ENCODE data around the gene IRF9. TPM values are rescaled to one million over a fixed set of nuclear protein-coding genes. Genes with fewer than 3 reads are reported as not detected.

The IRF9 gene
- total and polyA plus RNA-seq, 2 of the 13 experiments (the other 11 are each of a cell fraction or from before 2014, with no cell fraction given): 14.9 to 49.7 TPM

DNA sequence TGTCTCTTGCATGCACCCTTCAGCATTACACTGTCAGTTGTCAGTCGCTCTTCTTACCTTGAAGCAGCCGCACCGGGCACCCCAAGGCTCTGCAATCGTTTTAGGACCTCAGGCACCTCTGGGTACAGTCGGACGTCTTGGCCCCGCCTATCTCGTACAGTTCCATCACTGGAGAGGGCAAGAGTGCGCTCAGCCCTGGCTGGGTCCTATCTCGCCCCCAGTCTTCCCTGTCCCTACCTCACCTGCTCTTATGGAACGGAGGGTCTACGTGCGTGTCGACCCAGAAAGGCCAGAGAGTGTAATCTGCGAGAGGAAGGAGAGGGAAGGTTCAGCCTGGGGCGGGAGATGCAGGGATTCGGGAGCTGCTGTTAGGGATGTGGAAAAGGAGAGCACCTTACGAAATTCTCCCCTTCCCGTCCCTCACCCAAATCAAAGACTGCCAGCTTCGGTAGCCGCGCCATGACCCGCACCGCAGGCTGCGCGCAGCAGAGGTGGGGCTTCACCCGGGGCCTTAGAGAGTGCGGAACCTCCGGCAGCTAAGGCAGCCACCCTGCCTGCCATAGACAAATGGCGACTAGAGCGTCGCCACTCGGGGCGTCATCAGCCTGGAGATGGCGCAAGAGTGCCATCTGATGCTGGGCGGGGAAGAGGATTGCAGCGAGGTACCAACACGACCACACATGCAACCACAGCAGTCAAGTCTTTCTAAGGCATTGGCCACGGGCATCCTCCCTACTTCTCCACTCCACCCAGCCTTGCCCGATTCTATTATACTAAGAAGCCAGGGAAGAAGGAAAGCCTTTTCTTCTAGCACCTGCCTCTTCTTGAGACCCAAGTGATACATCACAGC is 54.7 kb downstream of the IRF9 start, which contains the start of gene MDP1 (continued):
- TF ChIP-seq ZNF83 (CRISPR knock-in tag; IDR thresholded peaks at IDR 0.05; ENCODE audit: borderline replicate concordance) (peak; percentile 99), ZNF773 (CRISPR knock-in tag; IDR thresholded peaks at IDR 0.05; ENCODE audit: borderline replicate concordance) (peak; percentile 96; the same call in 1 of the 2 replicates), ZNF660 (CRISPR knock-in tag; IDR thresholded peaks at IDR 0.05; ENCODE audit: borderline replicate concordance, low read depth) (no peak; the same call in 1 of the 2 replicates), ZNF766 (CRISPR knock-in tag; IDR thresholded peaks at IDR 0.05; ENCODE audit: borderline replicate concordance) (peak; percentile 99), PPARG (CRISPR knock-in tag; conservative IDR thresholded peaks at IDR 0.05) (peak; percentile 86), THYN1 (CRISPR knock-in tag; IDR thresholded peaks at IDR 0.05; ENCODE audit: borderline replicate concordance, low read depth) (peak; percentile 96; the same call in 1 of the 2 replicates), RFX3 (CRISPR knock-in tag; IDR thresholded peaks at IDR 0.05) (peak; percentile 17; the same call in 1 of the 2 replicates), PRMT3 (CRISPR knock-in tag; IDR thresholded peaks at IDR 0.05; ENCODE audit: borderline replicate concordance, low read depth) (no peak), CREB1 (IDR thresholded peaks at IDR 0.05) (peak; percentile 95), CREB1 (CRISPR knock-in tag; IDR thresholded peaks at IDR 0.05) (no peak), ATM (IDR thresholded peaks at IDR 0.05; ENCODE audit: borderline replicate concordance) (no peak), MBNL3 (CRISPR knock-in tag; conservative IDR thresholded peaks at IDR 0.05) (no peak), ZNF234 (CRISPR knock-in tag; conservative IDR thresholded peaks at IDR 0.05) (no peak), NCOA2 (CRISPR knock-in tag; IDR thresholded peaks at IDR 0.05) (peak; percentile 76; the same call in 1 of the 2 replicates), PCBP2 (optimal IDR thresholded peaks at IDR 0.05; ENCODE audit: low read depth, low read length, poor library complexity, severe bottlenecking) (no peak), ETV5 (CRISPR knock-in tag; IDR thresholded peaks at IDR 0.05; ENCODE audit: borderline replicate concordance) (peak; percentile 89), MEIS2 (CRISPR knock-in tag; IDR thresholded peaks at IDR 0.05) (peak; percentile 99)
- TF ChIP-seq, protein P1, sequence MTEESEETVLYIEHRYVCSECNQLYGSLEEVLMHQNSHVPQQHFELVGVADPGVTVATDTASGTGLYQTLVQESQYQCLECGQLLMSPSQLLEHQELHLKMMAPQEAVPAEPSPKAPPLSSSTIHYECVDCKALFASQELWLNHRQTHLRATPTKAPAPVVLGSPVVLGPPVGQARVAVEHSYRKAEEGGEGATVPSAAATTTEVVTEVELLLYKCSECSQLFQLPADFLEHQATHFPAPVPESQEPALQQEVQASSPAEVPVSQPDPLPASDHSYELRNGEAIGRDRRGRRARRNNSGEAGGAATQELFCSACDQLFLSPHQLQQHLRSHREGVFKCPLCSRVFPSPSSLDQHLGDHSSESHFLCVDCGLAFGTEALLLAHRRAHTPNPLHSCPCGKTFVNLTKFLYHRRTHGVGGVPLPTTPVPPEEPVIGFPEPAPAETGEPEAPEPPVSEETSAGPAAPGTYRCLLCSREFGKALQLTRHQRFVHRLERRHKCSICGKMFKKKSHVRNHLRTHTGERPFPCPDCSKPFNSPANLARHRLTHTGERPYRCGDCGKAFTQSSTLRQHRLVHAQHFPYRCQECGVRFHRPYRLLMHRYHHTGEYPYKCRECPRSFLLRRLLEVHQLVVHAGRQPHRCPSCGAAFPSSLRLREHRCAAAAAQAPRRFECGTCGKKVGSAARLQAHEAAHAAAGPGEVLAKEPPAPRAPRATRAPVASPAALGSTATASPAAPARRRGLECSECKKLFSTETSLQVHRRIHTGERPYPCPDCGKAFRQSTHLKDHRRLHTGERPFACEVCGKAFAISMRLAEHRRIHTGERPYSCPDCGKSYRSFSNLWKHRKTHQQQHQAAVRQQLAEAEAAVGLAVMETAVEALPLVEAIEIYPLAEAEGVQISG (CRISPR knock-in tag; IDR thresholded peaks at IDR 0.05): peak; percentile 100
- TF ChIP-seq, protein P2, sequence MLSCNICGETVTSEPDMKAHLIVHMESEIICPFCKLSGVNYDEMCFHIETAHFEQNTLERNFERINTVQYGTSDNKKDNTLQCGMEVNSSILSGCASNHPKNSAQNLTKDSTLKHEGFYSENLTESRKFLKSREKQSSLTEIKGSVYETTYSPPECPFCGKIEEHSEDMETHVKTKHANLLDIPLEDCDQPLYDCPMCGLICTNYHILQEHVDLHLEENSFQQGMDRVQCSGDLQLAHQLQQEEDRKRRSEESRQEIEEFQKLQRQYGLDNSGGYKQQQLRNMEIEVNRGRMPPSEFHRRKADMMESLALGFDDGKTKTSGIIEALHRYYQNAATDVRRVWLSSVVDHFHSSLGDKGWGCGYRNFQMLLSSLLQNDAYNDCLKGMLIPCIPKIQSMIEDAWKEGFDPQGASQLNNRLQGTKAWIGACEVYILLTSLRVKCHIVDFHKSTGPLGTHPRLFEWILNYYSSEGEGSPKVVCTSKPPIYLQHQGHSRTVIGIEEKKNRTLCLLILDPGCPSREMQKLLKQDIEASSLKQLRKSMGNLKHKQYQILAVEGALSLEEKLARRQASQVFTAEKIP (CRISPR knock-in tag; IDR thresholded peaks at IDR 0.05; ENCODE audit: borderline replicate concordance): no peak
- TF ChIP-seq, protein P3, sequence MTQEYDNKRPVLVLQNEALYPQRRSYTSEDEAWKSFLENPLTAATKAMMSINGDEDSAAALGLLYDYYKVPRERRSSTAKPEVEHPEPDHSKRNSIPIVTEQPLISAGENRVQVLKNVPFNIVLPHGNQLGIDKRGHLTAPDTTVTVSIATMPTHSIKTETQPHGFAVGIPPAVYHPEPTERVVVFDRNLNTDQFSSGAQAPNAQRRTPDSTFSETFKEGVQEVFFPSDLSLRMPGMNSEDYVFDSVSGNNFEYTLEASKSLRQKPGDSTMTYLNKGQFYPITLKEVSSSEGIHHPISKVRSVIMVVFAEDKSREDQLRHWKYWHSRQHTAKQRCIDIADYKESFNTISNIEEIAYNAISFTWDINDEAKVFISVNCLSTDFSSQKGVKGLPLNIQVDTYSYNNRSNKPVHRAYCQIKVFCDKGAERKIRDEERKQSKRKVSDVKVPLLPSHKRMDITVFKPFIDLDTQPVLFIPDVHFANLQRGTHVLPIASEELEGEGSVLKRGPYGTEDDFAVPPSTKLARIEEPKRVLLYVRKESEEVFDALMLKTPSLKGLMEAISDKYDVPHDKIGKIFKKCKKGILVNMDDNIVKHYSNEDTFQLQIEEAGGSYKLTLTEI (CRISPR knock-in tag; conservative IDR thresholded peaks at IDR 0.05): no peak
- TF ChIP-seq, protein P4, sequence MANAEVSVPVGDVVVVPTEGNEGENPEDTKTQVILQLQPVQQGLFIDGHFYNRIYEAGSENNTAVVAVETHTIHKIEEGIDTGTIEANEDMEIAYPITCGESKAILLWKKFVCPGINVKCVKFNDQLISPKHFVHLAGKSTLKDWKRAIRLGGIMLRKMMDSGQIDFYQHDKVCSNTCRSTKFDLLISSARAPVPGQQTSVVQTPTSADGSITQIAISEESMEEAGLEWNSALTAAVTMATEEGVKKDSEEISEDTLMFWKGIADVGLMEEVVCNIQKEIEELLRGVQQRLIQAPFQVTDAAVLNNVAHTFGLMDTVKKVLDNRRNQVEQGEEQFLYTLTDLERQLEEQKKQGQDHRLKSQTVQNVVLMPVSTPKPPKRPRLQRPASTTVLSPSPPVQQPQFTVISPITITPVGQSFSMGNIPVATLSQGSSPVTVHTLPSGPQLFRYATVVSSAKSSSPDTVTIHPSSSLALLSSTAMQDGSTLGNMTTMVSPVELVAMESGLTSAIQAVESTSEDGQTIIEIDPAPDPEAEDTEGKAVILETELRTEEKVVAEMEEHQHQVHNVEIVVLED (CRISPR knock-in tag; IDR thresholded peaks at IDR 0.05; ENCODE audit: borderline replicate concordance): peak; percentile 85; the same call in 1 of the 2 replicates

All from HepG2 (cell line).